Heart right ventricle (tissue), 16 donors: ENCODE results near the gene ANKFN1. TPM values are rescaled to one million over a fixed set of nuclear protein-coding genes. Genes with fewer than 3 reads are reported as not detected.
"Not testable (repeated sequence)": the region's sequence is repeated elsewhere in the genome, so short reads cannot be mapped to it uniquely, and the experiment has no call there.

Source experiments
- ATAC-seq, 8 donors: fragments of 200-7000 bp; cut with Tn5 transposase; one replicate each; pipeline ENCODE4 v1.9.1; 2020; ENCODE audit warnings: mild to moderate bottlenecking in 8 of 8, moderate library complexity in 8 of 8, moderate number of reproducible peaks in 1 of 8
- DNase-seq, 2 donors: peaks; one replicate each; pipeline ENCODE4 v3.0.0-alpha.2; 2020
- H3K27ac ChIP-seq, 10 donors: fragments of 200-600 bp; sonication (generic) in 2 of 10; one replicate each; pipeline versions ENCODE4 v1.5.0 to v1.8.0; 2020 to 2022; ENCODE audit warnings: mild to moderate bottlenecking in 3 of 10
- H3K27me3 ChIP-seq, 7 donors: fragments of 200-600 bp; one replicate each; pipeline ENCODE4 v1.8.0; 2021 to 2022; ENCODE audit warnings: mild to moderate bottlenecking in 2 of 7
- H3K36me3 ChIP-seq, 9 donors: fragments of 200-600 bp; sonication (generic) in 1 of 9; one replicate each; pipeline versions ENCODE4 v1.5.0 to v1.8.0; 2020 to 2022; ENCODE audit warnings: mild to moderate bottlenecking in 2 of 9
- H3K4me1 ChIP-seq, 9 donors: fragments of 200-600 bp; sonication (generic) in 1 of 9; one replicate each; pipeline versions ENCODE4 v1.5.0 to v1.8.0; 2020 to 2022; ENCODE audit warnings: mild to moderate bottlenecking in 4 of 9
- H3K4me3 ChIP-seq, 10 donors: fragments of 200-600 bp; sonication (generic) in 2 of 10; one replicate each; pipeline versions ENCODE4 v1.5.0 to v1.8.0; 2020 to 2022; ENCODE audit warnings: mild to moderate bottlenecking in 7 of 10, moderate library complexity in 2 of 10
- H3K9me3 ChIP-seq, 11 donors: fragments of 200-600 bp in 10 of 11; sonication (generic) in 2 of 11; one replicate each; pipeline versions ENCODE4 v1.5.0 to v1.8.0; 2013 to 2022; ENCODE audit warnings: mild to moderate bottlenecking in 2 of 11, control low read depth in 1 of 11, moderate library complexity in 1 of 11
- CTCF ChIP-seq, 9 donors: fragments of 200-600 bp; sonication (generic) in 2 of 9; IDR thresholded peaks; one replicate each; pipeline versions ENCODE4 v1.5.0 to v1.8.0; 2021 to 2022; ENCODE audit warnings: antibody characterized with exemption in 9 of 9, mild to moderate bottlenecking in 5 of 9, moderate library complexity in 1 of 9
- WGBS, 2 donors: extraction: QIAGEN DNeasy Blood & Tissue Kit; methylation state at CpG; one replicate each; pipeline ENCODE4 v1.1.7; 2013; ENCODE audit warnings: inconsistent platforms in 1 of 2; 5-methylcytosine and 5-hydroxymethylcytosine counted together
- intact Hi-C, 10 donors: fragments of 100-400 bp; cut with DNase I; formaldehyde crosslinking; loops; one replicate each; pipeline versions ENCODE4 v1.11.1 to v1.14.2; 2022
- polyA plus RNA-seq, 2 donors: library from polyadenylated mRNA; stranded (reverse); fragments of 200-250 nt; gene quantifications; one replicate each; pipeline ENCODE4 v1.2.3, GENCODE V29; 2013
- total RNA-seq, 10 donors: library from RNA; stranded (reverse); fragmentation: NEBNext Ultra II Directional in 3 of 10; extraction: Animal tissue kit (Norgen Biotek cat#: 25700) in 3 of 10; gene quantifications; one replicate each; pipeline versions ENCODE4 v1.2.1 to v1.2.4, GENCODE V29; 2021 to 2023
- donor health status: Arrhythmogenic right ventricular cardiomyopathy.
- donor health status: ischemic (EF 13 %, LVEDD 7.1; RV severe dilation, severe dysfunction).
- donor health status: healthy with polysubstance abuse.
- donor health status: DM: no; HTN: yes; CAD: no.
- donor health status: DM: no; HTN: no; CAD: no.
- donor health status: ischemic (EF 25% LVEDD 6.9; RV normal size, moderate dysfunction).
- donor health status: ischemic (EF 25% LVEDD 5.7; RV mildly dilated, moderate dysfunction).
- donor health status: healthy.
- donor health status: DM: yes; HTN: yes; CAD: no.
- donor health status: Ischemic cardiomyopathy.
- donor health status: ischemic (EF 35%, LVEDD 5.7; RV mildly dilated, moderate dysfunction).
- donor health status: nonischemic (EF 11% LVEDD 7.7; RV severe dilation, severe dysfunction).
- donor health status: DM: yes; HTN: yes; CAD: no.
- donor health status: PGD.
- donor health status: ischemic (EF 29% LVEDD 5.4; RV normal size, mild dysfunction).
- donor health status: nonischemic (EF 23%, LVEDD 6.1; RV moderate dilation, normal function).

ANKFN1 gene
- total and polyA plus RNA-seq, 12 donors: 0.01 to 0.38 TPM; not detected in 10

- peaks cover 0 to 7% (median 0%) of the 10 kb centered on the region in 7 donors for H3K27me3 ChIP-seq
- no peak overlapping the region for H3K27ac ChIP-seq
- no peak overlapping the region for H3K4me3 ChIP-seq
- 89 to 92% methylated on average over 9 of the region's 9 CpGs for WGBS, 2 donors
- no peaks in the 10 kb centered on the region for H3K36me3 ChIP-seq
- ATAC-seq (no peak), DNase-seq (no peak)
- H3K4me1 ChIP-seq: no peaks in the 10 kb centered on the region
- intact Hi-C loops: no loop called here
- H3K9me3 ChIP-seq: no peaks in the 10 kb centered on the region
- no peak for TF ChIP-seq CTCF (IDR thresholded peaks at IDR 0.05)
Measured at GRCh38 chr17:56262803-56263202, 109.5 kb downstream of the ANKFN1 start.

DNA sequence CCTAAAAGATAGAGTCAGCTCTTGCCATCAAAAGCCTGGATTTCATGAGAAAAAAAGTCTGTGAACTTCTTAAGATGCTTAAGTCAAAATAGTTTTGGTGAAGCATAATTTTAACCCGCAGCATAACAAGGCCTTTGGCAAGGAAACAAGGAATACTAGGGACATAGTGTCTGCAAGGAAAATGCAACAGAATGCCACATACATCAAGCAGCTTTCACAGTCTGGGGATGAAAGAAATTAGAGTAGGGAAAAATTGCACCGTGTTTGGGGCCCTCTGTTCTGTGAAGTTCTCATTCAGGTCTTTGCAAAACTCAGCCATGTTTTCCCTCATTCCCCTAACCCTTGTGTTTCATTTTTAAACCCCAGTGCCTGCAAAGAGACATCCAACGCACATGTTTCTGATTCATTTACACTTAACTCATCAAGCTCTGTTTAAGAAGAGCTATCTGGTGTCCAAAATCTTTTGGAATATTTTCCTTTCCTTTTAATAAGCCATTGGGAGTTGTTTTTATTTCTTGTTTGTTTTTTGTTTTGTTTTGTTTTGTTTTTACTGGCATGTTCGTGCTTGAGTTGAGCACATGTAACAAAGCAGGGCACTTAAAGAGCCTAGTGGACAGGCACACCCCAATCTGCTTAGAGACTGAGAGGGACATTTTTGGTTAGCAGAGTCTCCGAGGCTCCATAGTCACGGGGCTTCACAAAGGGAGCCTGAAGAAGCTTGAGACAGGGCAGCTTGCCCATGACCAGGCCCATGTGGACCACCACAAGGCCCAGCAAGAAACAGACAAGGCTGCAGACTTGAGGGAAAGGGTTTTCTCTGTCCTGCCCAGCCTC is 116.5 kb downstream of the ANKFN1 start:
- 78 to 80% methylated on average over 6 of the region's 6 CpGs for WGBS, 2 donors
- no peaks in the 10 kb centered on the region for H3K36me3 ChIP-seq
- no peak for TF ChIP-seq CTCF (IDR thresholded peaks at IDR 0.05)
- no peak overlapping the region for H3K27ac ChIP-seq
- DNase-seq (no peak), ATAC-seq (no peak)
- H3K27me3 ChIP-seq: peaks cover 0 to 6% (median 0%) of the 10 kb centered on the region in 7 donors
- intact Hi-C loops: no loop called here
- H3K9me3 ChIP-seq: no peaks in the 10 kb centered on the region
- H3K4me1 ChIP-seq: no peaks in the 10 kb centered on the region
- no peak overlapping the region for H3K4me3 ChIP-seq

DNA sequence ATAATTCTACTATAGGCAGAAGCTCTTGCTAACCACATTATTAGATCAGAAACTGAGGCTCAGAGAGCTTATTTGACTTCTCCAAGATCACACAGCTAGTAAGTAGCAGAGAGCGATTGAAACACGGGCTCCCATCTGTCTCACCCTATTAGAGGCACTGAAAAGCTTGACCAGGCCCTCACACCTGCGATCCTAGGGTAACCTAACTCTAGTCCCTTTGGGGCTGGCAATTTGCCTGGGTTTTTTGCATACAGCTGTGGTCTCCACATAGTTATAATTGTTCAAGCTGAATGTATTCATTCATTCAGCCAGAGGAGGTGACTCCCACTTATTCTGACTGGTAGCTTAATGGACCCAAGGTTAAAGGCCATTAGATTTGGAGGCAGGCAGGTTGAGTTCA is 121.2 kb downstream of the ANKFN1 start:
- Histone ChIP-seq H3K4me3 (no peak overlapping the region), H3K4me1 (no peaks in the 10 kb centered on the region), H3K9me3 (no peaks in the 10 kb centered on the region), H3K27ac (no peak overlapping the region), H3K27me3 (no peaks in the 10 kb centered on the region), H3K36me3 (no peaks in the 10 kb centered on the region)
- ATAC-seq (no peak), DNase-seq (no peak)
- intact Hi-C loops: no loop called here
- TF ChIP-seq CTCF (IDR thresholded peaks at IDR 0.05): no peak
- 94 to 95% methylated on average over 3 of the region's 3 CpGs for WGBS, 2 donors

- H3K9me3 ChIP-seq: no peaks in the 10 kb centered on the region
- H3K27ac ChIP-seq: no peak overlapping the region
- no peak overlapping the region for H3K4me3 ChIP-seq
- TF ChIP-seq CTCF (IDR thresholded peaks at IDR 0.05): no peak
- intact Hi-C loops: loop anchor here in 1 of 10 donors (5.0 kb wide), 1 partner anchor 1323 kb away; no protein-coding TSS in a partner anchor
- 71 to 80% methylated on average over 4 of the region's 4 CpGs for WGBS, 2 donors
- ATAC-seq (no peak), DNase-seq (no peak)
- no peaks in the 10 kb centered on the region for H3K4me1 ChIP-seq
- no peaks in the 10 kb centered on the region for H3K36me3 ChIP-seq
- no peaks in the 10 kb centered on the region for H3K27me3 ChIP-seq
Measured at GRCh38 chr17:56284482-56284881, 131.2 kb downstream of the ANKFN1 start.

GRCh38 chr17:56288786-56289185 is 135.5 kb downstream of the ANKFN1 start:
- H3K27ac ChIP-seq, H3K36me3 ChIP-seq, intact Hi-C loops, H3K27me3 ChIP-seq, ATAC-seq, H3K4me3 ChIP-seq, DNase-seq, H3K9me3 ChIP-seq: not testable (repeated sequence)
- H3K4me1 ChIP-seq: peaks cover 0 to 20% (median 0%) of the 10 kb centered on the region in 9 donors
- 75 to 77% methylated on average over 3 of the region's 3 CpGs for WGBS, 2 donors
